Endothelial cell of umbilical vein (primary cell): ENCODE measurements around the gene TGFBR3. TPM values are rescaled to one million over a fixed set of nuclear protein-coding genes. Genes with fewer than 3 reads are reported as not detected.

ENCODE experiments used
- BruUV-seq: library from RNA; stranded (reverse); fragments of 400-500 nt; replicated peaks from 2 replicates; lab custom pipeline; 2021; lab: Mats Ljungman, UMichigan
- CTCF ChIA-PET: fragments of 300-600, 350-600 bp; sonication (Branson Sonifier 250); formaldehyde crosslinking; loops from one replicate; lab custom pipeline; 2021; ENCODE audit warnings: antibody characterized with exemption, inconsistent platforms; lab: Charles Lee
- POLR2A ChIA-PET: fragments of 300-600, 350-600 bp; sonication (Branson Sonifier 250); formaldehyde crosslinking; loops from one replicate; lab custom pipeline; 2021; ENCODE audit warnings: antibody characterized with exemption, inconsistent platforms; lab: Charles Lee
- DNase-seq: peaks from one replicate; pipeline ENCODE4 v3.0.0-alpha.2; 2011; ENCODE audit warnings: low read depth, low spot score
- FAIRE-seq: peaks from 2 replicates; lab custom pipeline; 2011; peaks lifted over from hg19 to GRCh38; lab: Jason Lieb, UNC
- H2AFZ ChIP-seq: 2 replicates; pipeline ENCODE4 v1.6.0; 2012; ENCODE audit warnings: low read depth, low read length, control low read depth, inconsistent platforms
- H3K27ac ChIP-seq: 2 replicates; pipeline ENCODE4 v1.5.1; 2011; ENCODE audit warnings: low read depth, mild to moderate bottlenecking, control low read depth, low read length, moderate library complexity; ENCODE audit not compliant: insufficient read depth
- H3K27me3 ChIP-seq, 2 experiments: 2 replicates each; pipeline versions ENCODE4 v1.6.0 to v1.6.1; 2011; ENCODE audit warnings: low read length in 2 of 2, mixed read lengths in 1 of 2; ENCODE audit not compliant: control insufficient read depth in 2 of 2, insufficient read depth in 2 of 2
- H3K36me3 ChIP-seq, 2 experiments: 2 replicates in 1 of 2; 3 replicates in 1 of 2; pipeline ENCODE4 v1.5.1; 2011; ENCODE audit warnings: low read length in 2 of 2, mild to moderate bottlenecking in 1 of 2, moderate library complexity in 1 of 2; ENCODE audit not compliant: control insufficient read depth in 2 of 2, insufficient read depth in 2 of 2; ENCODE audit errors: extremely low read depth in 1 of 2
- H3K4me1 ChIP-seq: 3 replicates; pipeline ENCODE4 v1.5.1; 2011; ENCODE audit warnings: mild to moderate bottlenecking, low read length; ENCODE audit not compliant: control insufficient read depth, insufficient read depth; ENCODE audit errors: extremely low read depth
- H3K4me2 ChIP-seq: 2 replicates; pipeline ENCODE4 v1.6.1; 2011; ENCODE audit warnings: low read length, control low read depth, mixed read lengths; ENCODE audit not compliant: insufficient read depth
- H3K4me3 ChIP-seq, 3 experiments: fragments of 200-600 bp in 1 of 3; sonication (generic), shearing (Covaris generic) in 1 of 3; replicated peaks in 1 of 3; 2 replicates each; pipeline ENCODE4 v1.5.1; 2011 to 2016; ENCODE audit warnings: control low read depth in 3 of 3, low read length in 3 of 3, mild to moderate bottlenecking in 2 of 3, inconsistent platforms in 1 of 3, low read depth in 1 of 3, moderate library complexity in 1 of 3; ENCODE audit not compliant: insufficient read depth in 1 of 3
- H3K79me2 ChIP-seq: 2 replicates; pipeline ENCODE4 v1.6.0; 2012; ENCODE audit warnings: low read length, inconsistent platforms; ENCODE audit not compliant: control insufficient read depth, insufficient read depth
- H3K9ac ChIP-seq: replicated peaks from 2 replicates; pipeline ENCODE3; 2011; ENCODE audit warnings: low read length, control low read depth; ENCODE audit not compliant: insufficient read depth; ENCODE audit errors: extremely low read depth
- H3K9me1 ChIP-seq: replicated peaks from 3 replicates; pipeline ENCODE4 v1.6.0; 2011; ENCODE audit warnings: mild to moderate bottlenecking, low read length; ENCODE audit not compliant: control insufficient read depth, insufficient read depth; ENCODE audit errors: extremely low read depth
- H3K9me3 ChIP-seq: replicated peaks from 2 replicates; pipeline ENCODE4 v1.5.1; 2012; ENCODE audit warnings: low read length, inconsistent platforms; ENCODE audit not compliant: control insufficient read depth, insufficient read depth
- H4K20me1 ChIP-seq: replicated peaks from 2 replicates; pipeline ENCODE3; 2011; ENCODE audit warnings: mild to moderate bottlenecking, low read length; ENCODE audit not compliant: control insufficient read depth, insufficient read depth; ENCODE audit errors: extremely low read depth
- EZH2 ChIP-seq: IDR thresholded peaks from 2 replicates; pipeline ENCODE4 v1.6.1; 2012; ENCODE audit warnings: borderline replicate concordance, low read depth, mild to moderate bottlenecking, moderate library complexity, low read length, inconsistent platforms; ENCODE audit not compliant: severe bottlenecking
- FOS ChIP-seq: IDR thresholded peaks from 2 replicates; pipeline ENCODE4 v1.6.1; 2011; ENCODE audit warnings: mild to moderate bottlenecking, low read length, moderate library complexity, borderline replicate concordance; ENCODE audit not compliant: insufficient read depth
- GATA2 ChIP-seq: IDR thresholded peaks from 2 replicates; pipeline ENCODE4 v1.7.0; 2011; ENCODE audit warnings: low read depth, mild to moderate bottlenecking, moderate library complexity, mixed read lengths, low read length; ENCODE audit not compliant: insufficient read length, insufficient read depth
- JUN ChIP-seq: IDR thresholded peaks from 2 replicates; pipeline ENCODE4 v1.6.1; 2011; ENCODE audit warnings: borderline replicate concordance, low read depth; ENCODE audit not compliant: insufficient read length, insufficient read depth
- POLR2A ChIP-seq: IDR thresholded peaks from 2 replicates; pipeline ENCODE4 v1.6.1; 2012; ENCODE audit warnings: low read depth, mild to moderate bottlenecking, control low read depth, low read length
- POLR2AphosphoS5 ChIP-seq: IDR thresholded peaks from 2 replicates; pipeline ENCODE4 v1.6.1; 2012; ENCODE audit warnings: low read depth, mild to moderate bottlenecking, control low read depth, low read length, moderate library complexity; ENCODE audit not compliant: insufficient read depth
- dilution Hi-C: fragments of 300-500 bp; cut with MboI; formaldehyde crosslinking; loops from one replicate; pipeline ENCODE4 v1.15.0; 2019; ENCODE audit warnings: low sequenced_read_pairs; ENCODE audit not compliant: extremely low pct_ligation_motif_present
- intact Hi-C: fragments of 100-400 bp; cut with micrococcal nuclease; formaldehyde crosslinking; loops from one replicate; pipeline ENCODE4 v1.10.0; 2022
- polyA plus RNA-seq, 4 experiments: library from polyadenylated mRNA; depleted of rRNA in 3 of 4; stranded (reverse) in 3 of 4; unstranded in 1 of 4; fragments of >200 nt; gene quantifications; 2 replicates each; pipeline versions ENCODE4 v1.2.1 to v1.2.3, GENCODE V29; 2011 to 2012; ENCODE audit warnings: missing spikeins in 1 of 4
- total RNA-seq: library from RNA; stranded (reverse); gene quantifications from 2 replicates; pipeline ENCODE4 v1.2.3, GENCODE V29; 2021
- TF ChIP-seq, protein P1 (sequence below), 2 donors: IDR thresholded peaks; 1 replicate in 1 of 2; 2 replicates in 1 of 2; pipeline ENCODE4 v1.5.1; 2011; ENCODE audit warnings: low read length in 2 of 2, mild to moderate bottlenecking in 2 of 2, moderate library complexity in 2 of 2, control low read depth in 1 of 2, inconsistent platforms in 1 of 2, low read depth in 1 of 2; ENCODE audit not compliant: insufficient read depth in 1 of 2; ENCODE audit errors: extremely low read depth in 1 of 2

Gene TGFBR3
- total and polyA plus RNA-seq, 2 donors (not counting 3 experiments of a cell fraction or from before 2014, with no cell fraction given) = 8.0 to 13.4 TPM

- CTCF ChIA-PET = no interaction called here
- FAIRE-seq = no peak
- intact Hi-C loops = no loop called here
Measured at GRCh38 chr1:91645031-91645430, 240.9 kb downstream of the TGFBR3 start.

GRCh38 chr1:91643431-91643830 is 242.5 kb downstream of the TGFBR3 start:
- FAIRE-seq = no peak
- BruUV-seq = no TSS peak
- ChIA-PET POLR2A (no interaction called here), CTCF (no interaction called here)
- no peaks in the 10 kb centered on the region for H3K36me3 ChIP-seq
- no peak for TF ChIP-seq POLR2A
- no peak for TF ChIP-seq JUN
- TF ChIP-seq POLR2AphosphoS5 = no peak
- TF ChIP-seq GATA2 = no peak
- no peak for TF ChIP-seq EZH2
- no peaks in the 10 kb centered on the region for H3K4me1 ChIP-seq
- H2AFZ ChIP-seq = no peak overlapping the region
- peaks cover 2 to 6% of the 10 kb centered on the region in 2 experiments for H3K27me3 ChIP-seq
- H3K9me3 ChIP-seq = no peaks in the 10 kb centered on the region
- dilution Hi-C loops (no loop called here), intact Hi-C loops (no loop called here)
- no peak overlapping the region for H3K9ac ChIP-seq
- no peaks in the 10 kb centered on the region for H3K79me2 ChIP-seq
- H3K9me1 ChIP-seq = no peaks in the 10 kb centered on the region
- H4K20me1 ChIP-seq = no peaks in the 10 kb centered on the region
- H3K4me2 ChIP-seq = no peak overlapping the region
- no peak overlapping the region for H3K4me3 ChIP-seq
- no peak for DNase-seq
- no peak overlapping the region for H3K27ac ChIP-seq

More at GRCh38 chr1:91645031-91645430, 240.9 kb downstream of the TGFBR3 start:
- dilution Hi-C loops = no loop called here
- Histone ChIP-seq H3K79me2 (no peaks in the 10 kb centered on the region), H3K9me1 (no peaks in the 10 kb centered on the region), H3K9ac (no peak overlapping the region), H4K20me1 (no peaks in the 10 kb centered on the region), H3K4me3 (no peak overlapping the region), H3K27ac (no peak overlapping the region), H3K4me2 (no peak overlapping the region), H3K9me3 (no peaks in the 10 kb centered on the region), H2AFZ (no peak overlapping the region), H3K27me3 (peaks cover 2 to 6% of the 10 kb centered on the region in 2 experiments), H3K36me3 (no peaks in the 10 kb centered on the region), H3K4me1 (no peaks in the 10 kb centered on the region)
- POLR2A ChIA-PET = no interaction called here
- DNase-seq = no peak
- no TSS peak for BruUV-seq
- TF ChIP-seq FOS = no peak
- TF ChIP-seq, protein P1, sequence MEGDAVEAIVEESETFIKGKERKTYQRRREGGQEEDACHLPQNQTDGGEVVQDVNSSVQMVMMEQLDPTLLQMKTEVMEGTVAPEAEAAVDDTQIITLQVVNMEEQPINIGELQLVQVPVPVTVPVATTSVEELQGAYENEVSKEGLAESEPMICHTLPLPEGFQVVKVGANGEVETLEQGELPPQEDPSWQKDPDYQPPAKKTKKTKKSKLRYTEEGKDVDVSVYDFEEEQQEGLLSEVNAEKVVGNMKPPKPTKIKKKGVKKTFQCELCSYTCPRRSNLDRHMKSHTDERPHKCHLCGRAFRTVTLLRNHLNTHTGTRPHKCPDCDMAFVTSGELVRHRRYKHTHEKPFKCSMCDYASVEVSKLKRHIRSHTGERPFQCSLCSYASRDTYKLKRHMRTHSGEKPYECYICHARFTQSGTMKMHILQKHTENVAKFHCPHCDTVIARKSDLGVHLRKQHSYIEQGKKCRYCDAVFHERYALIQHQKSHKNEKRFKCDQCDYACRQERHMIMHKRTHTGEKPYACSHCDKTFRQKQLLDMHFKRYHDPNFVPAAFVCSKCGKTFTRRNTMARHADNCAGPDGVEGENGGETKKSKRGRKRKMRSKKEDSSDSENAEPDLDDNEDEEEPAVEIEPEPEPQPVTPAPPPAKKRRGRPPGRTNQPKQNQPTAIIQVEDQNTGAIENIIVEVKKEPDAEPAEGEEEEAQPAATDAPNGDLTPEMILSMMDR (IDR thresholded peaks at IDR 0.05; ENCODE audit: extremely low read depth in 1 of 2, insufficient read depth in 1 of 2, low read depth in 1 of 2, low read length in 2 of 2) = no peak
